Stimulated activated CD4-positive, alpha-beta T cell treated with anti-CD3 and anti-CD28 coated beads, Interleukin-15, amount 100 ng/mL, for 1 hour (primary cell): ENCODE data around the gene TIAM2.
"Not testable (repeated sequence)": the region's sequence is repeated elsewhere in the genome, so short reads cannot be mapped to it uniquely, and the experiment has no call there.

Experiments used
- DNase-seq, 2 donors: peaks; one replicate each; pipeline ENCODE4 v3.0.0-alpha.2; 2020; ENCODE audit warnings: low read depth in 1 of 2, low spot score in 1 of 2

TIAM2 gene

GRCh38 chr6:154989448-154989847 is 5.7 kb upstream of the TIAM2 start:
- no peak for DNase-seq

DNA sequence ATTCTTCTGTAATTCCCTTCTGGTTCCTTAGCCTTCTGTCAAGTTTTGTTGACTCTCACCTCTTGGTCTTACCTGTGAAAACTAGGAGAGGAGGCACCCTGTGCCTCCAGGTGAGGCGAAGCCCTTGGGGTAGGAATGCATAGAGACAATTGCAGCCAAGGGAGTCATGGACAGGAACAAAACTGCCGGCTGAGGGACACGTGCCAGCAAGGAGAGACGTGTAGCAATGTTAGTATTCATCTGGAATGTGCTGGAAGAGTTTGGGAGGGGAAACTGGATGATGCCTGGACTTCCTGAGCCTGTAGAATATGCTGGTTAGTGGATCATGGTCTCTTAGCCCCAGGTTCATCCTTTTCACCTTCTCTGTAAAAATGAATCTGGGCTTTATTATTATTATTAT is 3.9 kb upstream of the TIAM2 start:
- DNase-seq: no peak

- no peak for DNase-seq
These were observed 2.1 kb upstream of the TIAM2 start for GRCh38 chr6:154993026-154993425.

- DNase-seq: no peak
These were observed 1.4 kb upstream of the TIAM2 start for GRCh38 chr6:154993710-154994109.

DNA sequence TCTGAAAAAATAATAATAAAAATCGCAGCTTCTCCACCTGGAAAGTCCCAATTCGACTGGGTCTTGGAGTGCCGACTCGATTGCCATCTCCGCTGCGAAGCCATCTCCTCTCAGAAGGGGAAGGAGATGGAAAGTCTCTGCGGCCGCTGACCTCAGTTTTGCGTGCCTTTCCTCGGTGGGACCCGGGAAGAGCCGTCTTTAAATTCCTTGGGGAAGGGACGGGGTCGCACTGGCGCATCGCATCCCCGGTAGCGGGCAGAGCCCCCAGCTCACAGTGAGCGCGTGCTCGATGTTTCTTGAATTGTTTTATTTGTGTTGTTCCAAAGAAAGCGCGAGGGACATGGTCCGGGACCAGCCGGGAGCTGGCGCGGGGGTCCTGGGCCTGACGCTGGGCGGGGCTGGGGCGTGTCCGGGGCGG is 270 bp upstream of the TIAM2 start:
- no peak for DNase-seq

DNA sequence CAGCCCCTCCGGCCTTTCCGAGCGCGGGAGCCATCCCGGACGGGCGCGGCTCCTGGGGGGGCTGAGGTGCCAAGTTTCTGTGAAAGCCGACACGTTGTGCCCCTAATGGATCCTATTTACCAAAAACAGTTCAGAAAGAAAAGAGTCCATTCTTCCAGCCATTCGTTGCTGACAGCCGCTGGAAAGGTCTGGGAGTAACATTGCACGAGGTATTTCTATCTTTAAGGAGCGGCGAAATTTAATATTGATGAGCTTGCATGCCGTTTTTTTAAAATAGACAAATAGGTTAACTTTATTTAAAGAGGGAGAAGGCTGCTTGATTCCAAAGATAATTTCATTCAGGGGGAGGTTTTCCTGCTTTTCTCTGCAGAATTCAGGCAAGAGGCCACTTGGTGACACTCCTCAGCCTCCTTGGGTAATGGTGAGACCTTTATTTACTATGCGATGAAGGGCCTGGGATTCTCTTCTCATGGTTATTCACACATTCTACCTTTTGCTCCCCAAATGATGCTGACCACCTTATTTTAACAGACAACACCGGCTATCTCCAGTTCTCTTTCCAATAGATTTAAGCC is 988 bp downstream of the TIAM2 start:
- no peak for DNase-seq

- DNase-seq: no peak
These were observed 1.8 kb downstream of the TIAM2 start for GRCh38 chr6:154996841-154997311.

- DNase-seq: no peak
These were observed 3.7 kb downstream of the TIAM2 start for GRCh38 chr6:154998855-154999254.

GRCh38 chr6:155001482-155001881 is 6.4 kb downstream of the TIAM2 start:
- no peak for DNase-seq

GRCh38 chr6:155001934-155002333 is 6.8 kb downstream of the TIAM2 start:
- DNase-seq: no peak

DNA sequence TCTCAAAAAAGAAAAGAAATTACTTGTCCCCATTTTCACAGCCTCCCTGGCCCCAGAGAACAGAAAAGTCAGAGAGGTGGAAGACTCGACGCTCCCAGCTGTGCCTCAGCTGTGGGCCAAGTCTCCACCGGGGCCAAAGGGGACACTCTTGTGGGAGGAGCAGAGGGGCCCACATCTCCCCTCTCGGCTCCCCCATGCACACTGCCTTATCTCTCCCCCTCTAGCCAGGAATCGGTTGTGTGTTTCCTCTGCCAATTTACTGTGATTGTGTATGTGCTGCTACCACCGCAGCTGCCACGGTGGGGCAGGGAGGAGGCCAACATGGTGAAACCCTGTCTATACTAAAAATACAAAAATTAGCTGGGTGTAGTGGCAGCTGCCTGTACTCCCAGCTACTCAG is 8.4 kb downstream of the TIAM2 start:
- no peak for DNase-seq

GRCh38 chr6:155004017-155004416 is 8.9 kb downstream of the TIAM2 start:
- no peak for DNase-seq

DNA sequence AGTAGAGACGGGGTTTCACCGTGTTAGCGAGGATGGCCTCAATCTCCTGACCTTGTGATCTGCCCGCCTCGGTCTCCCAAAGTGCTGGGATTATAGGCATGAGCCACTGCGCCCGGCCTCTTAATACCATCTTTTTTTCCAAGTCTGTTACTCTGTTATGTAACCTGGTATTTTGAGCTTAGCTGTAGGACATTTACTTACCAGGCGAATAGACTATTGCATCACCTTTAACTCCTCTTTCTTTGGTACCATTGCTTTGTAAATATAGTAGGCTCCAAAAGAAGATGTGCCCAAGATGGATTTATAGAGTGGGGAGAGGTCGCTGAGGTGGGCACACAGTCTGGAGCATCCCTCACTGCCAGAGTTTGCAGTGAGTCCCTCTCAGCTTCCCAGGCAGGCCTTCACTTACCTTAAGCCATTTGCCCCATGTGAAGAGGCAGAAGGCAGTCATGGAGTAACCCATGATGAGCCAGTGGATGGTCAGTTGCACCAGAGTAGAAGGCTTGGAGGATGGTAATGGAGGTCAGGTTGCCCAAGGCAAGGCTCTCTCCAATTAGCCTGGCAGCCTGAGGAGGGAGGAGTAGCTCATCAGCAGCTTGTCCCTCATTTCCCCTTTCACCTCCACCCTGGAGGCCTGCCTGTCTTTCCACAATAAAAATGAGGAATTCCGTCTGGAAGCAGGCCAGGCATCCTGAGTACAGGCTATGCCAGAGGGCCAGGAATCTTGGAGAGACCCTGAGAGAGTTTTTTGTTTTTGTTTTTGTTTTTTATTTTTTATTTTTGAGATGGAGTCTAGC is 9.7 kb downstream of the TIAM2 start:
- DNase-seq: no peak

DNA sequence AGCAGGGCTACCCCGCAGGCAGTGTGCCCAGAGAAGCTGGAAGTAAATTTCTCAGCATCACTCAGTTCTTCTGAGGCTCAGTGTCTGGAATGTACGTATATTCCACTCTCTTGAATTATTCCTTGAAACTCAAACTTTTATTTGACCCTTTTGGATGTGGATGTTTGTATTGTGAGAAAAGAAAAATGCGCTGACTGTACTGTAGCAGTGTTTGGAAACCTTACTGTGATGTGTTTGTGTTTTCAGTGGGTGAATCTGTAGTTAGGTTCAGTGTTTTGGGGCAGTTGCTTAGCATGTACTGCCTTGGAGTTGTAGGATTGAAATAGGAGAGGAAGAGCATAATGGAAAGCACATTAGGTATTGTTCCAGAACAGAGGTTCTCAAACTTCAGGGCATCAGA is 13.5 kb downstream of the TIAM2 start:
- no peak for DNase-seq

DNA sequence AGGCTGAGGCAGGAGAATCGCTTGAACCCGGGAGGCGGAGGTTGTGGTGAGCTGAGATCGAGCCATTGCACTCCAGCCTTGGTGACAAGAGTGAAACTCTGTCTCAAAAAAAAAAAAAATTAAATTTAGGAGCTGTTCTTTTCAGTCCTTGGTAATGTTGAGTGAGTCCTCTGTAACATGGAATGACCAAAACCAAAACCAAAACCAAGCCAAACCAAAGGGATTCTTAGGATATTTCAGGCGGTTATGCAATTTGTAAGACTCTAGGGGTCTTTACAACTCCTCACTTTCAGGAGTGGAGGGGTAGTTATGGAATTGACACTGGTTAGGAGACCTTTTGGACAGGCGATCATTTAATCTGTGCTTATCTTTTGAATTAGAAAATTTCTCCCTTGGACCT is 15.8 kb downstream of the TIAM2 start:
- DNase-seq: no peak

DNA sequence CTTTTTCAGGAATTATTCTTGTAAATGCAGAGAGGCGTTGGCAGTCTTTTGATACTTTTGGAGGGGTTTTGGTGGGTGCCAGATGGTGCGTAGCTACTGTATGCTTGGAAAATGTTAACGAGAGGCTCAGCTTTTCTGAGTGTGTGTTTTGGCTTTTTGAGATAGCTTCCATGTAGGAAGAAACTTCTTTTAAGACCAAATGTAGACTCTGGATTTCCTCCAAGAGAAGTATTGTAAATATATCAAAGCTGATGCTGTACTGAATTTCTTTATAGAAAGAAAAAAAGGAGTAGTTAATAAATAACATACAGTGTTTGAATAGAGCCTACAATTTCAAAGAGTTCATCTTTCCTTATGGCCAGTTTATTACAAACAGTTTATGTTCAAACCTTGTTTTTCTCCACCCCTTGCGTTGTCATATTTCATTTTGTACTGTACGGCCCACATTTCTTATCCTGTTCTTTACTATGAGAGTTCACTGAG is 16.7 kb downstream of the TIAM2 start:
- no peak for DNase-seq

DNA sequence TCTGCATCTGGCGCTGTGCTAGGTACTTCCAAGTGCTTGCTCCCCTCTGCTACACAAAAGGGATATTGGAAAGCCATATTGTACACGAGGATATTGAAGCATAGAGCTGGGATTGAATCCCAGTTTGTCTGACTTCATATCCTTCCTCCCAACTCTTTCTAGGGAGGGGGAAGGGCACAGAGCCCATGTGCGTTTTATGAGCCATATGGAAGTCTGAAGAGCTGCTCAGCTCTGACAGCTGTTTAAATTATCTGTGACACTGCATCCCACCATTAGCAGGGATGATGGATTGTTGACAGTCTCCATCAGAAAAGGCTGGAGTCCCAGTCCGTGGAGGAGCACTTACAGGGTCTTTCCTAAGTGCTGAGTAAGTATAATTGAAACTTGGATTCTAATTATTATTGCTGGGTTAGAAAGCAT is 18.4 kb downstream of the TIAM2 start:
- DNase-seq: no peak

DNA sequence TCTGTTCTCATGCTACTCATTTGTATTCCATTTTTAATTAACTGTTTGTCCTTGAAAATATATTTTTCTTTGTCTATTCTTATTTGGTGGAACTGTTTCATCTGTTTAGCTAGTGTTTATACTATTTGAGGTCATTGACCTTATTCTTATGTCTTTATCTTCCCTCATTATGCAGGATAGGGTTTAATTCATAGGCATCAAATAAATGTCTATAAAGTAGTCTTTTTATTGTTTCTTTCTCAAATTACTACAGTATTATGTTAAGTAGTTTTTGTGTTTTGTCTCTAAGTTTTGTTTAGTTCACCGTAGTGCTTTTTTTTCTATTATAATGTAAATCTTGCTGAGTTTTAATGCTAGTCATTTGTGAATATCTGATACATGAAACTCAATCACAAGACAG is 19.0 kb downstream of the TIAM2 start:
- no peak for DNase-seq

GRCh38 chr6:155014670-155015300 is 19.7 kb downstream of the TIAM2 start:
- DNase-seq: no peak

GRCh38 chr6:155018415-155018814 is 23.3 kb downstream of the TIAM2 start:
- DNase-seq: not testable (repeated sequence)

DNA sequence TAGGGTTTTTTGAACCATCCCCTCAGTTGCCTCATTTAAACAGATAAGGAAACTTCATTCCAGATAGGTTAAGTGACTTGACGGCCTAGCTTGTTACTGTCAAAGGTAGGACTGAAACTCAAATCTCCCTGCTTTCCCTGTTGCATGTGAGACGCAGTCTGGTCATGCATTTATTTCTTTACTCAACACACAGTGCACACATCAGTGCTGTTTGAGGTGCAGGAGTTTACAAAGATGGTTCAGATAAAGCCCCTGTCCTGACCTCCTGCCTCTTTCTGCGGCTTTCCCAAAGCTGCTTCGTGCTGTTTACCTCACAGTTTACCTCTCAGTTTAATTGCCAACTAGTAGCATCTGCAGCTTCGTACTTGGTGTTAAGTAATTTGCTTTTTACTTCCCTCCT is 26.6 kb downstream of the TIAM2 start:
- DNase-seq: no peak

- no peak for DNase-seq
These were observed 27.6 kb downstream of the TIAM2 start for GRCh38 chr6:155022721-155023120.
